GM11168 (cell line): ENCODE results near the gene GSTA5.
"Not testable (repeated sequence)": the region's sequence is repeated elsewhere in the genome, so short reads cannot be mapped to it uniquely, and the experiment has no call there.

Source experiments
- in situ Hi-C: fragments of 300-500 bp; cut with MboI; formaldehyde crosslinking; loops from one replicate; pipeline ENCODE4 v1.12.0; 2022; ENCODE audit warnings: low sequenced_read_pairs; ENCODE audit not compliant: unreplicated experiment

The GSTA5 gene

DNA sequence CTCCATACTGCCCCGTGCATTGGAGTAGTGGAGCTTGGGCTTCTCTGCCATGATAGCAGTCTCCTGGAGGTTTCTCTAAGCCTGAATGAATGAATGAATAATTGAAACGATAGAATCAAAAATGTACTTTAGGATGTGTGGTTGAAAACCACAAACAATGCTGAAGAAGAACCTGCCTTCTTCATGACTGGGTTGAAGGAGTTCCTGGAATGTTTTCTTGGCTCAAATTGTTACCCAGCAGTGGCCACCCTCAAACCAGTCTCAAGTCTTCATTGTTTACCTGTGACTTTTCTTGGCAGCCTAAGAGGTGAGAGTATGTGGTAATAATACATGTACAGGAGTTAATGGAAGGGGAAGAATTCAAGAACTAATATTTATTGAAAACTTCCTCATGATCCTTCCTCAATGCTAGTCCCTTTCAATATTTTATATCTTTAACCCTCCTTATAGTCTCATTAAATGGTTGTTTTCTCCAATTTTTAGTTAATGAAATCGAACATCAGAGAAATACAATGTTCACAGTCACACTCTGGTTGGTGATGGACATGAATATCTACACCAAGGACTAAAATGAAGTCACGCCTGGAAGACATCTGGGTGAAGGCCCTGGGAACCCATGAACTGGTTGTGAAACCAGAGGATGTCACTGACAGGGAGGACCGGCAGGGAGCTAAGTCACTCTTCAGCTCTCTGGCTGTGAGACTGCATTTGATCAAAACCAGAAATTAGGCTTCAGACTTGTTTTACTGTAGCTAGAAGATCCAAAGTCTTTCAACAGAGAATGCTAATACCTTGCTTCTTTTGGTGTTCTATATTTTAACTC, at the start of gene GSTA5:
Gene GSTA5 (minus strand): TSS at position 51 of the 823 bp plus-strand sequence.
- in situ Hi-C loops, result no loop called here

- in situ Hi-C loops, result no loop called here
These were observed 49.4 kb upstream of the GSTA5 start for GRCh38 chr6:52890018-52890417.

GRCh38 chr6:52887910-52888524, 47.4 kb upstream of the GSTA5 start:
- in situ Hi-C loops, result no loop called here

DNA sequence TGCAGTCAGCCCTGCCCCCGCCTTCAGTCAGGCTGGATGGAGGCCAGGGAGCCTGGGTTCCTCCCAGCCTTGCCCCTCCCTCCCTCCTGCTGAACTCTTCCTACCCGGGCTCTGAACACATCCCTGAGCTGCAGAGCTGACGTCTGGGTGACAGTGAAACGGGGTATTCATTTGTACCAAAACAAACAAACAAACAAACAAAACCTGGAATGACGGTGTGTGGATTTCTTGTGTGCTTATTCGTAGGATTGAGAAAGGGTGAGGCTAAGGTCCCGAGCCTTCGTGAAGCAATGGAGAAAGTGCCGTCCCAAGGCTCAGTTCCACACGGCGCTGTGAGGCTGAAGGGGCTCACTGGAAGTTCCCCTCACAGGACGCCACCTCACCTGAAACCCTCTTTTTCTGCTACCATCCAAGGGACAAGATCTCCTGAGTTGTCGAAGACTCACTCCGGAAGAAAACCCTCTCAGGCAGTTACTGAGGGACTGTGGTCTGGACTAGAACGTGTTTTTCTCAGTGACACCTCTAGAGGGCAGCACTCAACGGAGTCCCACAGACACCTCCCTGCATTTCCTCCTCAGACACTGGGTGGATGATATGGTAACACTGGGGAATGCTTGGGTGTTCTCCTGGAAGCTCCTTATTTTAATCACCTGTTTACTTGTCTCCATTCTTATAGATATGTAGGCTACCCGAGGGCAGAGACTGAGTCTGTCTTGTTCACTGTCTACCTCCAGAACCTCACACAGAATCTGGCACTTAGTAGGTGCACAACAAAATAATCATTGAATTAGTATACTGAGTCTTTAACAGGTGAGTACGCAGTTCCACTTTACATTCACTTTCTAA, 41.6 kb upstream of the GSTA5 start:
- in situ Hi-C loops, result no loop called here

DNA sequence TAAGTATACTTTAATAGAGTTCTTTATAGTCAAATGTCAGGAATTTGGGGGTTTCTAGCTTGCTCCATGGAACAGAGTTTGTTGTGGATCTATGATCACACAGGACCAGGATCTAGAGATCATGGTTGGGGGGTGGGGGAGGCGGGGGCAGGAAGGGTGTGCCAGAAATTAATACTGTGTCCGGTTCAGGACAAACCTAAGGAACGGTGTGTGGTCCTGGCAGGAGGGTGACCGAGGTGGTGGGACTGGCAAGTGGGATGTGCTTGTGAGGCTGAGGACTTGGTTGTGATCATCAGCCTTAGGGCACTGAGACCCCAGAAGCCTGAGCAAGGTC, 41.0 kb upstream of the GSTA5 start:
- in situ Hi-C loops, result no loop called here

DNA sequence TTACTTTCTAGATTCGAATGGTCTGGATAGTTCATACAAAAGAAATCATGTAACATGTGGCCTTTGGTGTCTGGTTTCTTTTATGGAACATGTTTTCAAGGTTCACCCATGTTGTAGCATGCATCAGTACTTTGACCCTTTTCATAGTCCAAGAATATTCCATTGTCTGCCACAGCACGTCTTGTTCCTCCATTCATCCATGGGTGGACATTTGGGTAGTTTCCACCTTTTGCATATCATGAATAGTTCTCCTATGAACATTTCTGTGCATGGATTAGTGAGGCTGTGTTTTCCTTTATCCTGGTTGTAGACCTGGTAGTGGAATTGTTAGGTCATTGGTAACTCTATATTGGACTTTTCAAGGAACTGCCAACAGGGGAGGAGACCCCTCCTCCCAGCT, 37.2 kb upstream of the GSTA5 start:
- in situ Hi-C loops, result no loop called here

DNA sequence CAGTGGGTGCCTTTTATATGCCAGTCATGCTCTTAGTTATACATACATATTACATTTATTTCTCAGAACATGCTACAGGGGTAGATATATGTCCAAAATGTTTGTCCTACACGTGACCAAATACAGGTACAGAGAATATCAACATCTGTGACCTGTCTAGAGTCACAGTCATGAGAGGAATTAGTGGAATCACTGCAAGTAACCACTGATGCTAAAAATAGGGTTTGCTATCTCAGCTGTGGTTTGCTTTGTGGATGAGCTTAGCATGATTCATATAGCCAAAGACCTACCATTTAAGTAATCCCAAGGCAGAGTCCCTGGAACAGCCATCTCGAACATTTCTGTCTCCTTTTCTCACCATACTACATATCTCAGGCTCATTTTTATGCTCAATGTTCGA, 36.6 kb upstream of the GSTA5 start:
- in situ Hi-C loops, result no loop called here

DNA sequence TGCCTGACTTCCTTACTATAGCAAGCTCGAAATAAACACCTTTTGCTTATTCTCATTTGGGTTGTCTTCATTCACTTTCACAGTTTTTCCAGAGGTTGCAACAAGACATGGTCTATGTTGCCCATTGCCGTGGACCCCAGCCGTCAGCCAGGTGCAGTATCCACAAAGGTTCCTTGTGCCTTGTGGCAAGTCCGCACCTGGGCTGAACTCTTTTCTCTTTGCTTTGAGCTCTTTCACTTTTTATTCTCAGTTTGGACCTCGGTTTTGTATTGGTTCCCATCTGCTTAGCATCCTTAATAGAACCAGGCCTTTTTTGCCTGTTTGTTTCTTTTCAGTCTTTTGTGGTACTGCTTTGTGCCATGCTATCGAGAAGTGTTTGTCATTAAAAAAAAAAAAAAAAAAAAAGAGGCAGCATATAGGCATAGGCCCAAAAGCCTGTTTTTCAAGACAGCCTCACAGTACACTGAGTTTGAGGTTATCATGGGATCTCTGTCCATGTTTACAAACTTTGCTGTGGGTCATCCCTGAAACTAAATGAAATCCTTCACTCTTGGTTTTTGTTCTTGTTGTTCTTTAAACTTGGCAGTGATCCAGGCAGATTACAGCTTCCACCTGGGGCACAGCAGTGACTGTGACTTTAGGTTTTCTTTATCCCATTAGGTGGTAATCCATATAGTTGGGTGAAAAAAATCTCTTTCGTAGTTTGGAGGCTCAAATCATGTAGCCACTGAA, 35.6 kb upstream of the GSTA5 start:
- in situ Hi-C loops, result no loop called here

DNA sequence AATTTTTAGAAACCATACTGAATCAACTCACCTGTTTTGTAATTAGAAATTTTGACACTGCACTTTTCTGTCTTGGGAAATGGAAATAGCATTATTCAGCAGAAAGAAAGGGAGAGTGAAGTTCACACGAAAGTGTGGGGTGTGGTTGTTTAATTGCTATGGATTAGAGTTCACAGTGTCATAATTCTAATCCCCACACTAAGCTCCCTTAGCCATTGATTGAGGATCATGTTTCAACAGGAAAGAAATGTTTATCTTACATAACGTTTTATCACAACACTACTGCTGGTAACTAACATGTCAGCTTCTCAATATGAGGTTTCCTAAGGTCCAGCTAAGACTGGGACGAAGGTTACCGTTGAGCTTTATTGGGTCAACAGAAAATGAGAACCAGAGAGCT, 31.4 kb upstream of the GSTA5 start:
- in situ Hi-C loops, result no loop called here

DNA sequence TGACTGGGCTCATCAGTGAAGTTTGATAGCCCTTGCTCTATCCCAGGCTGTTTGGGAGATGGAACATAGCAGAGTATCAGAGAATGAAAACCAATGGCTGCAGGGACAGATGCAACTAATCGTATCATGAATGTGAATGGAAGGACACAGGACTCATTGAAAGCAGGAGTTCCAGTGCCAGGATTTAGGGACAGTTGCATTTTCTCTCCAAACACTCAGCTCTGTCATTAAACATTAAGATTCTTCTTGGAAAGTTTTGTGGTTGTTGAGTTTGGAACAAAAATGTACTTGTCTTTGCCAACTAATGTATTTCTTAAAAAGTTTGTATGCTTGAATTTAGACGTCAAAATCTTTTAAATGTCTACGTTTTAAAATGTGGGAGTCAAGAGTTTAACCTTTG, 31.0 kb upstream of the GSTA5 start:
- in situ Hi-C loops, result no loop called here

DNA sequence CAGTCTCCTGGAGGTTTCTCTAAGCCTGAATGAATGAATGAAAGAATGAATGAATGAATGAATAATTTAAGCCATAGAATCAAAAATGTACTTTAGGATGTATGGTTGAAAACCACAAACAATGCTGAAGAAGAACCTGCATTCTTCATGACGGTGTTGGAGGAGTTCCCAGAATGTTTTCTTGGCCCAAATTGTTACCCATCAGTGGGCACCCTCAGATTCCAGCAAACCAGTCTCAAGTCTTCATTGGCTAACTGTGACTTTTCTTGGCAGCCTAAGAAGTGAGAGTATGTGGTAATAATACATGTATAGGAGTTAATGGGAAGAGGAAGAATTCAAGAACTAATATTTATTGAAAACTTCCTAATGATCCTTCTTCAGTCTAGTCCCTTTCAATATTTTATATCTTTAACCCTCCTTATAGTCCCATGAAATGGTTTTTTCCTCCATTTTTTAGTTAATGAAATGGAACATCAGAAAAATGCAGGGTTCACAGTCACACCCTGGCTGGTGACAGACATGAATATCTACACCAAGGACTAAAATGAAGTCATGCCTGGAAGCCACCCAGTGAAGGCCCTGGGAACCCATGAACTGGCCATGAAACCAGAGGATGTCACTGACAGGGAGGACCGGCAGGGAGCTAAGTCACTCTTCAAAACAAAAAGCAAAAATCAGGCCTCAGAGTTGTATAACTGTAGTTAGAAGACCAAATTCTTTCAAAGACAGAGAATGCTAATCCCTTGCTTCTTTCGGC, 29.9 kb upstream of the GSTA5 start:
- in situ Hi-C loops, result not testable (repeated sequence)

DNA sequence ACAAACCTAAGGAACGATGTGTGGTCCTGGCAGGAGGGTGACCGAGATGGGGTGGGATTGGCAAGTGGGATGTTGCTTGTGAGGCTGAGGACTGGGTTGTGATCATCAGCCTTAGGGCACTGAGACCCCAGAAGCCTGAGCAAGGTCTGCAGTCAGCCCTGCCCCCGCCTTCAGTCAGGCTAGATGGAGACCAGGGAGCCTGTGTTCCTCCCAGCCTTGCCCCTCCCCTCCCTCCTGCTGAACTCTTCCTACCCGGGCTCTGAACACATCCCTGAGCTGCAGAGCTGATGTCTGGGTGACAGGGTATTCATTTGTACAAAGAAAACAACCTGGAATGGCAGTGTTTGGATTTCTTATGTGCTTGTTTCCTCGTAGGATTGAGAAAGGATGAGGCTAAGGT, 28.3 kb upstream of the GSTA5 start:
- in situ Hi-C loops, result not testable (repeated sequence)

DNA sequence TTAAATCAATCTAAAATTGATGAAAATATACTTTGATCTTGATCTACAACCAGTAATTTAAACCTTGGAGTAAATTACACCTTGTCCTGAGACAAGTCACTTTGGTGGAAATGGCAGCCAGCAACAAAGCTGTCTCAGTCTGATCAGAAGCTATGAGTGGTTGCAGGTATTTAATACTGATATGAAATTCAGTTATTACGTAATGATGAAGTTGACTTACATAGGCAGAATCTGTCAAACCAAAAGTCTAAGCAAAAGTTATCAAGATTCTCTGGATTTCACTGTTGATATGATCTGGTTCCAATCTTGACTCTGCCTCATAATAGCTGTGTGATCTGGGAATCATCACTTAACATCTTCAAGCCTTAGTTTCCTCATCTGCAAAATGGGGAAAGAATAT, 27.6 kb upstream of the GSTA5 start:
- in situ Hi-C loops, result no loop called here

DNA sequence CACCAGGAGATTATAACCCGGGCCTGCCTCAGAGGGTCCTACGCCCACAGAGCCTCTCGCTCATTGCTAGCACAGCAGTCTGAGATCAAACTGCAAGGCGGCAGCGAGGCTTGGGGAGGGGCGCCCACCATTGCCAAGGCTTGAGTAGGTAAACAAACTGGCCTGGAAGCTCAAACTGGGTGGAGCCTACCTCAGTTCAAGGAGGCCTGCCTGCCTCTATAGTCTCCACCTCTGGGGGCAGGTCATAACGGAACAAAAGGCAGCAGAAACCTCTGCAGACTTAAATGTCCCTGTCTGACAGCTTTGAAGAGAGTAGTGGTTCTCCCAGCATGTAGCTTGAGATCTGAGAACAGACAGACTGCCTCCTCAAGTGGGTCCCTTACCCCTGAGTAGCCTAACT, 20.5 kb upstream of the GSTA5 start:
- in situ Hi-C loops, result not testable (repeated sequence)

GRCh38 chr6:52858416-52858815, 17.8 kb upstream of the GSTA5 start:
- in situ Hi-C loops, result no loop called here

DNA sequence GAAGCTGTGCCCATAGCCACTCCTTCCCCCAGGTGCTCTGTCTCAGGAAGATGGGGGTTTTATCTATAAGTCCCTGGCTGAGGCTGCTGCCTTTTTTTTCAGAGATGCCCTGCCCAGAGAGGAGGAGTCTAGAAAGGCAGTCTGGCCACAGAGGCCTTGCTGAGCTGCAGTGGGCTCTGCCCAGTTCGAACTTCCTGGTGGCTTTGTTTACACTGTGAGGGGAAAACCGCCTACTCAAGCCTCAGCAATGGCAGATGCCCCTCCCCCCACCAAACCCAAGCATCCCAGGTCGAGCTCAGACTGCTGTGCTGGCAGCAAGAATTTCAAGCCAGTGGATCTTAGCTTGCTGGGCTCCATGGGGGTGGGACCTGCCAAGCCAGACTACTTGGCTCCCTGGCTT, 15.5 kb upstream of the GSTA5 start:
- in situ Hi-C loops, result not testable (repeated sequence)

GRCh38 chr6:52849137-52849536, 8.5 kb upstream of the GSTA5 start:
- in situ Hi-C loops, result no loop called here

DNA sequence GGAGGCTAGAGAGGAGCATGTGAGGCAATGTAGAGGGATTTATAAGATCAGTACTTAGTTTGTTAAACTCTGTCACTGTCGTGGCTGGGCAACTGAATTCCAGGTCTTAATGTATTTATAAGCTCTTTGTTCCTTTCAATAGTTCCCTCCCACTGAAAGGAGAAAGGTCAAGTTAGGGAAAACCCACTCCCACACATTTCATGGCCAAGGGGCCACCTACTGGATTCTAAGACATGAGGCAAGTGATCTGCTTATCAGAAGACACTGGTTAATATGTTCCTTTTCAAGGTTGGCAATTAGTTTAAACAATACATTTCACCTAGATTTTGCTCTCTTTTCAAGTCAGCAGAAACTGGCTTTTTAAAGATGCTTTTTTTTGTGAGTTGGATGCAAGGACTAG, 5.4 kb upstream of the GSTA5 start:
- in situ Hi-C loops, result no loop called here

DNA sequence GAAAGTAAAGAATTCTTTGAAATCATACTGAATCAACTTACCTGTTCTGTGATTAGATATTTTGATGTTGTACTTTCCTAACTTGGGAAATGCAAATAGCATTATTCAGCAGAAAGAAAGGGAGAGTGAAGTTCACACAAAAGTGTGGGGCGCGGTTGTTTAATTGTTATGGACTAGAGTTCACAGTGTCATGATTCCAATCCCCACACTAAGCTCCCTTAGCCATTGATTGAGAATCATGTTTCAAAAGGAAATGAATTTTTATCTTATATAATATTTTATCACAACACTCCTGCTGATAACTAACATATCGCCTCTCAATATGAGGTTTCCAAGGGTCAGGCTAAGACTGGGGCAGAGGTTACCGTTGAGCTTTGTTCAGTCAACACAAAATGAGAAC, 3.0 kb upstream of the GSTA5 start:
- in situ Hi-C loops, result no loop called here
